SH-SY5Y (cell line): ENCODE results near the gene ZNF746.

Source experiments
- GATA2 ChIP-seq: IDR thresholded peaks from 2 replicates; pipeline ENCODE4 v1.6.1; 2011; ENCODE audit warnings: mild to moderate bottlenecking, low read depth, low read length
- GATA3 ChIP-seq: IDR thresholded peaks from 2 replicates; pipeline ENCODE4 v1.6.1; 2011; ENCODE audit warnings: low read depth, mild to moderate bottlenecking, low read length, moderate library complexity

DNA sequence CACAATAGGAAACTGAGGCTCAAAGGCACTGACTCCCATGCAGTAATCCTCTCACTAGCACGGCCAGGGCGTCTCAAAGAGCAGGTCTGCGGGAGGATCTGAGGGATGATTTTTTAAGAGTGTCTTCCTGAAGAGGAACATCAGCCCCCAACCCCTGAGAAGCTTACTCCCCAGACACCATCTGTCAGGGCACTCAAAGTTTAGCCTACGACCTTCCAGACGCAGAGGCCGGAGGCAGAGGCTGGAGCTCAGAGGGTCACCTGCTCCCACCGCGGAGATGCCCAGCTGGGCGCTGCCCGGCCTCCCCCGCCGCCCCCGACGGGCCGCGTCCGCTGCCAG lies 38.4 kb downstream of the ZNF746 start:
- TF ChIP-seq GATA2 (no peak), GATA3 (no peak)
